CD4-positive, alpha-beta T cell treated with Interleukin-15 for 1 hour (primary cell): Measurements from ENCODE around the gene GBX1.

Source experiments
- DNase-seq: peaks from one replicate; pipeline ENCODE4 v3.0.0-alpha.2; 2020

GBX1 gene

DNA sequence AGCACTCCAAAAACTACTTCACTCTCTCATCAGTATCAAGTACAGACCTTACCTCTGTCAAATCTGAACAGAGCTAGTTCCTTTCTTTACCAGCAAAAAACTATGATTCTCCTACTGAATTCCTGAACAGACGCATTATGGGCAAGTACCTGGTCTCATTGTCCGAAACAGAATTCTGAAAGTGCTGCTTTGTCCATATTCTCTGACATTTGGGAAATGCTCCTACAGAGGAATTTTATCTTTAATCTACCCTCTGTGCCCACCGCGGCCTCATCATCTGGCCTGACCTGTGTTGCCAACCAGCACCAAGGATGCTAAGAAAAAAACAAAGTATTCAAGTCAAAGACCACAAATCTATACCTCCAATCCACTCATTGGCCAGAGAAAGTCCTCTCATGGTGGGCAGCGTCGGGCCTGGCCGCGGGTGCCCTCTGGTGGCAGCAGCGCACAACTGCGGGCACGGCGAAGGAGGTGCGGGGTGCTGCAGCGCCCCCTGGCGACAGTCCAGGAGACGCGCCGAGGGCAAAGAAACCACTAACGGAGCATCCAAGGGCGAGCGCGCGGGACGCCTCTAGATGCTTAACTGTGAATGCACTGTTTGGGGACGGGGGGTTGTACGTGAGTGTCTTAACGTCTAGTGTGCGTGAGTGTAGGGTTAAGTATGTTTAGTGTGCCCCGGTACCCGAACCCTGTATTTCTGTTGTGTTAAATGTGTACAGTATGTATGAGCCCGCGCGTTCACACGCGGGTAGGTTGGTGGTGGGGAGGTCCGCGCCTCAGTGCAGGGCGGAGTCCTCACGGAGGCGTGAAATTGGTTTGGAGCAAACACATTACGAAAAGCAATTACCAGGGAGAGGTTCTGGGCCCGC, 5.0 kb upstream of the GBX1 start:
- DNase-seq: peak; percentile 76

DNA sequence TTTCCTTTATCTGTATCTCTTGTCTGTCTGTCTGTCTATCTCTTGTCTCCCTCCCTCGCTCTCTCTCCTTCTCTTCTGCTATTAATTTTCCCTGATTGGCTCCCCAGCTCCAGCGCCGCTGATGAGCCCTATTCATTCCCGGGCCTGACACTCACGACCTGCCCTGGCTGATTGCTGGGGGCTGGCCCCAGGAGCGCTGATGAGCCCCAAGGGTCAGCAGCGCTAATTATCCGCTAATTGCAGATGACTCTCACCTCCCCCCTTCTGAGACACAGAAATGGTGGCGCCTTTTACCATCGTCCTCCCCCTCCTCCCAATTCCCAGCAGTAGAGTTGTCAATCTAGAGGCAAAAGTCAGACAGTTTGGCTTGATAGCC, 1.3 kb upstream of the GBX1 start:
- DNase-seq: no peak

DNA sequence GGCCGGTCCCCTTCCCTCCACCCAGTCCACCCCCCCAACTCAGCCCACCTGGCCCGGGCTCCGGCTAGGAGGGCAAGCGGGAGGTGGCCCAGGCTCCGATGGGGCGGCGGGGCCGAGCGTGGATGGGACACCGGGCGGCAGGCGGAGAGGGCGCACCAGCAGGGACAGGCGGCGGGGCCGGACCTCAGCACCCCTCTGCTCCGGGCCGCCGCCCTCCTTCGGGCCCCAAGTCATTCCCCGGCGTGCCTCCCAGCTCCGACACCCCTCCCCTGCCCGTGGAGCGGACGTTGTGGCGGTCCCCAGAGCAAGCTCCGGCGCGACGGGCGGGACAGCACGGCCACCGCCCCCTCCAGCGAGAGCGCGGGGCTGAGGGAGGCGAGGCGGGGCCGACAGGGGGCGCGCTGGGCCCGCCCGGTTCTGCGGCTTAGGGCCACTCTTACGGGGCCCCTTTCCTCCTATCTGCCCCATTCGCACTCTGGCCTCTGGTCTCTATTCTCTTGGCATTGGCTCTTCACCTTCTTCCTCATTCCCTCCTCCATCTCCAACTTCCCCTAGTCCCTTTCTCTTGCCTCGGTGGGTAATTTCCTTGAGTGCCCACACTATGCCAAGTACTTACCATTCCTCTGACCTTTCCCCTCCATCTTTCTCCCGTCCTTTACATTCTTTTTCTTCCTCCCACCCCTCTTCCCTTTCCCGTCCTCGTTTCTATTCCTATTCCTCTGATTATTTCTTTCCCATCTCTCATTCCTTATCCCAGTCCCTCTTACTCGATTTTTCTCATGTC, 701 bp upstream of the GBX1 start:
- peak; percentile 44 for DNase-seq

DNA sequence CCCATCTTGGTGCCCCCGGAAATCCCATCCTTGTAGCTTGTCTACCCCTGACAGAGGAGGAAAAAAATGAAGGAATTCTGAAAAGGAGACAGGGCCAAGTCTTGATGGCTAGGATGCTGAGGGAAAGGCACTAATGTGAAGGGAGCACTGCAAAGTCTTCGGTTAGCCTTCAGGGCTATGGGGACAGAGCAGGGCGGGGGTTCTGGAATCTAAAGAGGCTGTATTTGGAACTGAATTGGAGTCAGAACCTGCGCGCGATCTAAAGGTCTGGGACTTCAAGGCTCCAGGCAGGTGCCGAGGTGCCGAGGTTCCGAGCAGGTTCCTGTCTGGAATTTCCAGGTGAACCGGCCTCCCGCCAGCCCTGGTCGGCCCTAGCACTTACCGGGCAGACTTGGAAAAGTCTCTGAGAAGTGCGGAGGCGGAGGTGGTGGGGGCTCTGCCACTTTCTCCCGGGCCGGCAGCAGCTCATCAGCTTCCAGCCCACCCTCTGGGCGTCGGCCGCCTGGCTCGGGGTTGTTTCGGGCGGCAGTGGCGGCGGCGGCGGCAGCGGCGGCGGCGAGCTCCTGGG, 781 bp downstream of the GBX1 start:
- DNase-seq: no peak

DNA sequence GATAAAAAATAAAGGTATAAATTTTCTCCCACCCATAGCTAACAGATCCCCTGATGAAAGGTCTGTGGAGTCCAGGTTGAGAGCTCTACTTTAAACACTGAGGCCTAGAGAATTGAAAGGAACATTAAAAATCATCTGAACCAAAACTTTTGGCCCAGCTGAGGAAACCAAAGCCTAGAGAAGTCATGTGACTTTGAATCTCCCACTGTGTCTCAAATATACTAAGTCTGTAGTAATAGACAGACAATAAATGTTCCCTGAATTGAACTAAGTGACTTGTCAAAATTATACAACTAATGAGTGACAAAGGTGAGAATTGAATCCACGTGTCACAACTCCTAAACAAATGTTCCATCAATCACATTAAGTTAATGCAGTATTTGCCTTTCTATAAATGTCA, 5.7 kb downstream of the GBX1 start:
- DNase-seq: no peak

DNA sequence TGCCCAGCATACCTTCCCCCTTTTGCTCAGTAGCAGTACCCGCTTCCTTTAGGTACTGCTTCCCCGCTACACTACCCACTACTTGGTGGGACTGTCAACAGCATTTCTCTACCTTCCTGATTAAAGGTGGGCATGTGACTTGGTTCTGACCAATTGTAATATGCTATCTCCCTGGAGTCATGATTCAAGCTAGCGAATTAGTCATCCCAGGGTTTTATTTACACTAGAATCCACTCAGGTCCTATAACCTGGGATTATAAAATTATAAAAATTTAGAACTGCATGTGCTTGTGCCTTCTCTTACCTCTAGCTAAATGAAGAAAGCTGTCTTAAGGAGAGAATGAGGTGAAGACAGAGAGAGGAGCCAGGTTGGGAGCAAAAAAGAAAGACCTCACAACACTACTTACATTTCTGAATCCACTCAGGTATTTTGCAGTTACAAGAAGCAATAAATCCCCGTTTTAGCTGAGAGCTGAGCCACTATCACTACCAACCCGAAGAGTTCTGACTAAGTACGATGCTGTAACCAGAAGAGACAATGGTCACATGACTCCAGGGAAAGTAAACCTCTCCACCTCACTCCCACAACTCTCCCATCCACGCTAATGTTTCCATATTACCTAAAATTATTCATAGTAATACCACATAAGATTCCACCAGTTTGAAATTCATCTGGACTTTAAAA, 9.7 kb downstream of the GBX1 start:
- DNase-seq: no peak

DNA sequence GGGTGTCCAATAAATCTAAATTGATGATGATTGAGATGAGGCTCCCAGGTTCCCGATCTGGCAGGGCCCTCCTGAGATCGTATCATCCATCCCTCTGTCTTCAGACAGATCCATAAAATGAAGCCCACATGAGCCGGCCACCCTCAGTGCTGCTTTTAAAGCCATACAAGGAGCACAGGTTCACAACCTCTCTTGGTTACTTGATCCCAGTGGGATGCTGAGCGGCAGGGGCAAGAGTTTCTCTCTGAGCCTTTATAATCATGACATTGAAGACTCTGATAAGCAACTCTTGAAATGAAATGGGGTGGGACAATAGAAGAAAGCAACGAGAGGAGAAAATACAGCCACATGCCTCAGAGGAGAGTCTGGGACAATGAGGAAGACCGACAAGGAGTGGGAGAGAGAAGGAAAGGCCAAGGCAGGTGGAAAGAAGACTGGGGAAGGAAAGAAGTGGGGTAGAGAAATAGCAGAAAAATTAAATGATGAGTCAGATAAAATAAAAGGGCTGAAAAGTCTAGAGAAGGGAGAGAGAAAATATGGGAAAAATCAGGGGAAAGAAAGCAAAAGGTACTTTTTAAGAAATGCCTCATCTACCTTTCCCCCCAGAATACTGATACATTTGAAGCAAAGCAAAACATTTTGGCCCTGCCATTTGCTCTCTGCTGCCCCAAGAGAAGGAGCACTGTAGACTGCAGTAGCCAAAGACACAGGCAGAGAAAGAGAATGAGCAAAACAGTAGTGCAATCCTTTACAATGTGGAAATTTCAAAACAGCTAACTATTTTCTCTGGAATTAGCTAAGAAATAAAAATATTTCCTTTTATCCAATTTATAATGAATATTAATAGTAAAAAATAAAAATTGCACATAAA, 14.6 kb downstream of the GBX1 start:
- no peak for DNase-seq

DNA sequence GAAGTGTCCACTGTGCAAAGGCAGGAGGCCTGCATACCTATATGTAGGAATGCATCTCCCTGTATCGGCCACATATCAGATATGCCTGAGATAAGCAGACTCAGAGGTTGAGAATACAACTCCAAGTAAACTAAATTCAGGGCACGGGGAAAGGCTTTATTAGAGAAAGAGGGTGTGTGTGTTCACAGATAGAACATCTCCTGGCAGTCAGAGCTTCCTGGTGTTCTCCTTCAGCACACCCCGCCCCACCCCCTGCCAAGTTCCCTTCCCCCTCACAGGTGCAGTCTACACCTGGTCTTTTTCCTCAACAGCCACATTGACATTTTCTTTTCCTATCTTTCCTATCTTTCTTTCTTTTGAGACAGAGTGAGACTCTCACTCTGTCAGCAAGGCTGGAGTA, 17.1 kb downstream of the GBX1 start:
- DNase-seq: no peak

DNA sequence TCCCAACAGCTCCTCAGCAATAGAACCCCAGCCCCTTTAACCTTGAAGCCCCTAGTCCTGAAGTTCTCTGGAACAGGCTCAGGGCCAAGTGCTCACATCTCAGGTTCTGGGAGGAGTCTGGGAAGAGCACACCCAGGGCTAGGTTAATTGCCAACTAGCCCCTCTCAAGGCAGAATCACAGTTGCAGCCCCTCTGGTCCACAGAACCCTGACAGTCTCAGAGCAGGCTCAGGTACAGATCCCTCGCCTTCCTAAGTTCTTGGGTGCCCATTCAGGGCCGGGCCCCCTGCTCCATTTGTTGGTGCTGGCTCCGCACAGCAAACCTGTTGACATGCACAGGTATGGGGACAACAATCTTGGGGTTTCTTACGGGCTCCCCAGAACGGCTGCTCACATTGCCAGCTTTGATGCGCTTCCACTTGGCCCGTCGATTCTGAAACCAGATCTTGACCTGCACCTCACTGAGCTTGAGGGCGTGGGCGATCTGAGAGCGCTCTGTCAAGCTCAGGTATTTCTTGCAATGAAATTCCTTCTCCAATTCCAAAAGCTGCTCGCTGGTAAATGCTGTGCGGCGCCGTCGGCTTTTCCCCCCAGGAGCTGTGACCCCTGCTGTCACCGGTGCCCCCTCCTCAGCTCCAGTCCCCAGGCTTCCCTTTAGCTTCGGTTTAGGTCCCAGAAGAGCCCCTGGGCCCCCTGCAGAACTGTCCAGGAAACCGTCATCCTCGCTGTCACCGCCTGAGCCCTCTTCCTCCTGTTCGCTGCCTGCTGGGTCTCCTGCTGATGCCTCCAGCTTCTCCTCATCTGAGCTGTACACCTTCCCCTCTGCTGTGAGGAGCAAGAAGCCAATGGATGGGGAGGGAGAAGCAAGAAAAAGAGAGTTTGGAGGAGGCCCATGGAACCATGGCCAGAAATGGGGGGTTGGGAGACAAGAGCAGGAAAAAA, 18.9 kb downstream of the GBX1 start:
- DNase-seq: no peak

DNA sequence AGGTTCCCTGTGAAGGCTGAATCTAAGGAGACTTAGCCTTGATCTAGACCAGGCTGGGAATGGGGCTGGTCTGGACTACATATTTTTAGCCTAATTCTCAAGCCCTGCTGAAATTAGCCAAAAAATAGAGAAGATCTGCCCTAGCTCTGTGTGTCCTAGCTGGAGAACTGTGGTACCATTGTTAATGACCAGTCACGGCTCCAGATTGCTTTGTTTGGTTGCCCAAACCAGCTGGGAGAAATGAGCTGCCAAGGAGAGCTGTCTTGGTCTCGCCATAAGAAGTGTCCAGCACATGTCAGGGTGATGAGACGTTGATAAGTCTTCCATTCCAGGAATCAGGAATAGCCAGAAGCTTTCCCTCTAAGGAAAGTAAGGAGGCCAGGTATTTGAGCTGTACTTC, 20.7 kb downstream of the GBX1 start:
- DNase-seq: no peak

DNA sequence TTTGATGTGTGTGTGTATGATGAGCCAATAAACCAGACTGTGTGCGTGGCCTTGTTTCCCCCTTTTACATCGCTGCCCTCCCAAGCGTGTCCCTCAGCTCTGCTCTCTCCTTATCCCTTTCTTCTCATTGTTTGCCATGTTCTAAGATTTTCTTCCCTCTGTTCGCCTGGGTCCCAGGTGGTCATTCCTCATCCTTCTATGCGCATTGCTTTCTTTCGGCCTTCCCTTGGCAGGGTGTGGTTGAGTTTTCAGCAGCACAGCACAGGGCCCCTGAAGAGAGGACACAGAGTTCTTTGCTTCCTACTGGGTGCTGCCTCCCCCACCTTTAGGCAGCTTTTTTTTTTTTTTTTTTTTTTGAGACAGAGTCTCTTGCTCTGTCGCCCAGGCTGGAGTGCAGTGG, 23.1 kb downstream of the GBX1 start:
- DNase-seq: no peak

DNA sequence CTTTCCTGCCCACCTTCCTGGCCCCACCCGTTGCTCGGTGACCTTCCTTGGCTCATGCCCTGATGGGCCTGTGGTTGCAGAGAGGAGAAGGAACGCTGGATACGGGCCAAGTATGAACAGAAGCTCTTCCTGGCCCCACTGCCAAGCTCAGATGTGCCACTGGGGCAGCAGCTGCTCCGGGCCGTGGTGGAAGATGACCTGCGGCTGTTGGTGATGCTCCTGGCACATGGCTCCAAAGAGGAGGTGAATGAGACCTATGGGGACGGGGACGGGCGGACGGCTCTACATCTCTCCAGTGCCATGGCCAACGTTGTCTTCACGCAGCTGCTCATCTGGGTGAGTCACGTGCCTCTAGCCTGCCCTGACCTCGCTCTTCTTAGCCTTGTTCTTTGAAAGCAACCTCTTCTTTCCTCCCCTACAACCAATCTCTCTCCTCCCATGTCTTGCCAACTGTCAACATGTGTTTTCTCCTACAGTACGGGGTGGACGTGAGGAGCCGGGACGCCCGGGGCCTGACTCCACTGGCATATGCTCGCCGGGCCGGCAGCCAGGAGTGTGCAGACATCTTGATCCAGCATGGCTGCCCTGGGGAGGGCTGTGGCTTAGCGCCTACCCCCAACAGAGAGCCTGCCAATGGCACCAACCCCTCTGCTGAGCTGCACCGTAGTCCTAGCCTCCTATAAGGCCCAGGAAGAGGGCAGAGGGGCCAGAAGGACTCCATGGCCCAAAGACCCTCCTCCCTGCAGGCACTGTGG, 24.1 kb downstream of the GBX1 start:
- no peak for DNase-seq

DNA sequence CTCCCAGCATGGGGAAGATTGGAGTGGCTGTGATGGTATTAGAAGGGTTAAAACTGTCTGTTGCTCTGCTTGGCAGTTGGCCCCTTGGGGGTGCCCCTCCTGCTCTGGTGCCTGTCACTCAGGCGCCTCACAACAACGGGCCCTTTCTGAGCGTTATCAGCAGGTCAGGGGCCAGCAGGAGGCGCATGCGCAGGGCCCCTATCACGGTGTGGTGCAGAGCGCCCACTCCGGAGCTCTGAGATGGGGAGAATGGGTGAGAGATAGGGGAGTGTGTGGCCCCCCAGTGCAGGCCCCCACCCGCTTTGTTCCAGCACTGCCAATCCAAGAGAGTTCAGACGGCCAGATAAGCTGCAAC, 24.8 kb downstream of the GBX1 start:
- no peak for DNase-seq

DNA sequence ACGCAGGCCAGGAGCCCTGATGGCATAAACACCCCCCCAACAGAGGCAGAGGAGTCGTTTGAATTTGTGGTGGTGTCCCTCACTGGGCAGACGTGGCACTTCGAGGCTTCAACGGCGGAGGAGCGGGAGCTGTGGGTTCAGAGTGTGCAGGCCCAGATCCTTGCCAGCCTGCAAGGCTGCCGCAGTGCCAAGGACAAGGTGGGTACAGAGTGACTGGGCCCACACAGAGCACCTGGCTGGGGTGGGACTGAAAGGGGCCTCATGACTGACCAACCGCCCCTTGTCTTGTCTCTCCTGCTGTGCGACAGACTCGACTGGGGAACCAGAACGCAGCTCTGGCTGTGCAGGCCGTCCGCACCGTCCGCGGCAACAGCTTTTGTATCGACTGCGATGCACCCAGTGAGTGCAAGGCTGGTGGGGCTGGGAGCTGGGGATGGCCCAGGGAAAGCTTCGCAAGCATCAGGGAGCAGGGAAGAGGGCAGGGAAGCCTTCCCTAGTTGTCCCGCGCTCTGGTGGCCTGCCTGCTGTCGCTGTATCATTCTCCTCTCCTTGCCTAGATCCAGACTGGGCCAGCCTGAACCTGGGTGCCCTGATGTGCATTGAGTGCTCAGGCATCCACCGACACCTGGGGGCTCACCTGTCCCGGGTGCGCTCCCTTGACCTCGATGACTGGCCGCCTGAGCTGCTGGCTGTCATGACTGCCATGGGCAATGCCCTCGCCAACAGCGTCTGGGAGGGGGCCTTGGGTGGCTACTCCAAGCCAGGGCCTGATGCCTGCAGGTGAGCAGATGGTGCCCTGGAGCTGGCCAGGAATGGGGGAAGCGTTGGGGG, 25.4 kb downstream of the GBX1 start:
- DNase-seq: no peak

DNA sequence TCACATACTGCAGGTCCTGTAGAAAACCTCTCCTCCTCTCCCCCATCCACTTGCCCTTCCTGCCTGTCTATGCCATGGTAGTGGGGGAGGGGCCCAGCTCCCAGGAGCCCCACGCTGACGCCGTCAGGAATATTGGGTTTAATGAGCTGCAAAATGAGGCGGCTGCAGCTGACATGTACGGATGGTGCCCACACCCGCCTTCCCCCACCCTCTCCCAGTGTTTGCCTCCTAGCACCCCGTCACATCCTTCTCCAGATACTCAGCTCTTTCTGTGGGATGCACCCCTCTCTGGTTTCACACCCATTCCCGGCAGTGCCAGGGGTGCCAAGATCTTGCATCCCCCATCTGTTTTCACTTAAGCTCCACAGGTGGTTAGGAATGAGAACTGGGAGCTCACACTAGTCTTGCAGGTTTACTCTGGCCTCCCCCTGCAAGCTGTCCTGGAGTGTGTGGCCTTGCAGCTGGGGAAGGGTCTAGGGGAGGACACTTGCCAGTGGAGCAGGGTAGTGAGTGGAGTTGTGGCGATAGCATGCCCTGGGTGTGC, 26.1 kb downstream of the GBX1 start:
- DNase-seq: no peak

DNA sequence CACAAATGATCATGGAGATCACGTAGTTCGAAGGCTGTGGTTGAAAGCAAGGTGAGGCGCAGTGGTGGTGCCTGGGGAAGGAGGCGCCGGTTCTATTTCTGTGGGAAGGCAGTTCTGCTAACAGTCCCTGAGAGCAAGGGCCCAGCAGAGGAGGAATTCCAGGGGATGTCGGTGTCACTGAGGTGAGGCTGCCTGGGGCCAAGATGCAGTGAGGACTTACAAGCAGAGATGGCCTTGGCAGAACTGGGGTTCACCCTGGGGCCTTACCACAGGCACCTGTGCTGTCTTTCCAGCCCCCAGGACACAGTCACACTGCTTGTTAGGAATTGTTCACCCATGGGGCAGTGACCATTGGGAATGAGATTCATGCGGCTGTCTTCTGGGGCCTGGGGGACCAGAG, 26.7 kb downstream of the GBX1 start:
- no peak for DNase-seq

DNA sequence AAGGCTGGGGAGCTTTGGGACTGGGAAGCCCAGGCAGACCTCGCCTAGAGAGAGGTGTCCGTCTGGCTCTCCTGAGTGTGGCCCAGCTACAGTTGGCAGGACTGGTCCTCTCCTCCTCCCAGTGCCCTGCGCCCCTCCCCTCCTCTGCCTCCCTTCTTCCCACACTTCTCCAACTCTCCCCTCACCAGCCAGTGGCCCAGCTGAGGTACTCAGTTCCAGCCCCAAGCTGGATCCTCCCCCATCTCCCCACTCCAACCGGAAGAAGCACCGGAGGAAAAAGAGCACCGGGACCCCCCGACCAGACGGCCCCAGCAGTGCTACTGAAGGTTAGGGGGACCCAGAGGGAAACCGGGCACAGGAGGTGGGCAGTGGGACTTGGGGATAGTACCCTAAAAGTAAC, 27.7 kb downstream of the GBX1 start:
- DNase-seq: no peak

DNA sequence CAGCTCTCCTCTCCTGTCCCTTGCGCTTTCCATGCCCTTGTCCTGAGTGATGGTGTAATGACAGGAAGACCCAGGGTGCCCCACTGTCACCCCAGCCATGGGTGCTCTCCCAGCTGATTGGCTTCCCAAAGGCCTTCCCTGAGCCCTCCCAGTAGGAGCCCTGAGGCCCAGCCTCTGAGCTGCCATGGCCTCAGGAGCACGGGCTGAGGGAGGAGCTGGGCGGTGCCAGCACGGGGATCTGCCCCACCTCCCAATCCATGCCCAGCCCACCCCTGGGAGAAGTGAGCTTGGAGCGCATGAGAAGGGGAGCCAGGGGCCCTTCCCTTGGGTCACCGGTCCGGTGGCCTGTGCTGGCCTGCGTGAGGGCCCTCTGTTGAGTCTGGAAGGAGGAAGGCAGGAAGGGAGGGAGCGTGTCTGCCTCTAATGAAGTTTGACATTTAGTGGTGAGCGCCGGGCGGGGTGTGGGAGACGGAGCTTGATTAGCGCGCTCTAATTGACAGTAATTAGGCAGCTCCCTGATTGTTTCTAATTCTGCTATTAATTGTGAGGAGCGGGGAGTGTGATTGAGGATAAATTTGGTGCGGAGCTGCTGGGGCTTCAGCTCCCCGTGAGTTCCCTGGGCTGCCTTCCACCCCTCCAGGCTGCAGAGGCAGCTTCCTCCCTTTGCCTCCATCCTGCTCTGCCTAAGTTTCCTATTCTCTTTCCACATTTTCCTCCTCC, 28.3 kb downstream of the GBX1 start:
- DNase-seq: peak; percentile 15
